ENCODE measurements around the gene IKZF1.

Gene IKZF1

DNA sequence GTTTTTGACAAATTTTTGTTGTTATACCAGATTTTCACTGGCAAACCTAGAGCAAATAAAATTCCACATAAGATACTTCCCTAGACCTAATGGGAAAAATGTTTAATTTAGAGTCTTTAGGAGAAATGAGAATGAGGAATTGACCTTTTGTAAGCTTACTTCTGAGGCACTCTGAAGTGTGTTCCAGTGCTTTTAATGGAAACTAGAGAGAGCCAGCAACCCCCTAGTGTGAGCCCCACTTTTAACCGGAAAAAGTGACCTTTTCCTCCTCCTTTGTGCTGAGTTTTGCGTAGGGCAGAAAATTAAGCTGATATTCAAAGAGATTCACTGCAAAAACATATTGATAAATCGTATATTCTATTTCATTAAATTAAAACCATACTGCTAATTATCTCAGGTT is 5.2 kb downstream of the IKZF1 start:
- peak; percentile 33 for DNase-seq

GRCh38 chr7:50310361-50310760 is 5.8 kb downstream of the IKZF1 start:
- DNase-seq: peak; percentile 61

DNA sequence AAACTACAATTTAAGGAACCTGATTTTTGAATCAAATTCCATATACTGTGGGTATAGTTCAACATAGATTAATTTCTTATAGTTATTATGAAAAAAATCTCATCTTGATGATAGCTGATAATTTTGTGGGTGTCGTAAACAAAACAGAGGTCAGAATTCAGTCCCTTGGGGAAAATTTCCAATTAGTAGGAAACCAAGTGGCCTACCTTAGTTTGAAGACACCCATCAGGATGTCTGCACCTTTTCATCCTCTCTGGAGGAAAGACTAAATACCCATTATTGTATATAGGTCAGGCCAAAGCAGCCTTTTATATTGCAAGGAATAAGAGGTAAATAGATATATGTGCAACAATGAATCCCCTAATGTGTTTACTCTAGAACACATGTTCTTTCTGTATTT is 6.4 kb downstream of the IKZF1 start:
- DNase-seq: no peak

DNA sequence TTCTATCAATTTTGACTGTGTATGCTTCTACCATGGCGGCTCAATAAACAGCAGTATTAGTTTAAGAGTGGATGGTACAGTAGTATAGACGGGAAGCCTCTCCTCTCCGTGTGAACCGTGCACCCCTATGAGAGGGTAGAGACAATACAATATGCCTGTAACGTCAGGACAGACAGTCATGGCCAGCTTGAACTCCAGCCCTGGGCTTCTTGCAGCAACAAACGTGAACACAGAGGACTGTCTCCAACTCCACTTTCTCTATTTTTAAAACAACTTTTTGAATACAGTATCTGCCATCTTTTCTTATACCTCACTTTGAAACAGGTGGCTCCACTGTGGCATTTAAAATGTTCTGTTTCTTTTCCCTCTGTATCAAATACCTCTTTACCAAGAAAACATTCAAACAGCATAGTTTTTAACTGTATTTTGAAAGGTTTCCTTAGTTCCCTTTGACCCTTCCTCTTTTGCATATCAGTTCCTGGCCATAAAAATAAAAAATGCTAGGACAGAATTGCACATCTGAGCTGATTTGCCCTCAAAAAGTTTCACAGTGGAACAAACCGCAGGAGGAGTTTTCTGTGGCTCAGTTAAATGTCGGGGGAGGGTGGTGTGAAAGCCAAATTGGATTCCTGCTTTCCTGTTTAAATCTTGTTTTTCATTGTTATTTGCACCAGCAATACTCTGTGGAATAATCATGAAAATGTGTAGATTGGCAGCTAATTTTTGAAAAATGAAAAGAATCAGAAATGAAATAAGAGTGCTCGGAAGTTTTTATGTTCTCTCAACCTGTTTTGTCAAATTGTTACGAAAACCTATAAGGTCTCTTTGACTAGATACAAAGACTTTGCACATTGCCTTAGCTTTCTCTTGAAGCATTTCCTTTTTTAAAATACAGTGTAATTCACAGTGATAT is 8.0 kb downstream of the IKZF1 start:
- peak; percentile 56 for DNase-seq

DNA sequence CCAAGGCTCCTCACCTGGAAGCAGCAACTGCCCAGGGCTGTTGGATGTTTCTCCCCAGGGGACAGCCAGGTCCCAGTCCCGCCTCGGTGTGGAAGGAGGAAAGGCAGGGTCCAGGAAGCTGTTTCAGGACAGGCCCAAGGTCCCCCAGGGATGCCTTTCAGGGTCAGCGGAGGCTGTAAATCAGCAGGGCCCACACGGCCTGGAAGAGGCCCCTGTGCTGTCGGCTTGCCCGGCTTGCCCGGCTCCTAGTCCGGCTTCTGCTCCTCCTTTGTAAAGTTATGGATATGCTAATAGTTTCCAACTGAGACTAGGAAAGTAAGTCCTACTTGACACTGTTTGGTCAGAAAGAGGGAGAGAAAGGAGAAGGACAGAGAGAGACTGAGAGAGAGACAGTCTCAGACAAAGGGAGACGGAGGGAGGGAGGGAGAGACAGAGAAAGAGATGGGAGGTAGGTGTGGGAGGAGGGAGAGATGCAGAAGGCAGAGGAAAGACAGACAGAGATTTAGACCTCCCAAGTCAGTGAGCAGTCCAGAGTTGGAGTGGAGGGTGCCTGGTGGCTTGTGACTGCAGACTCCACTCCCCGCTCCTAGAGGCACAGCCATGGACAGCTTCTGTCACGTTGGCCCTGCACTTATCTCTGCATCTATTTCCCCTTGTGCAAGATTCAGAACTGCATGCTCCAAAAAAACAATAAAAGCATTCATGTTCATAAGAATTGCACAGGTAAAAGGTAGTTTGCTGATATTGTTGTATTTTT is 10.5 kb downstream of the IKZF1 start:
- no peak for DNase-seq

DNA sequence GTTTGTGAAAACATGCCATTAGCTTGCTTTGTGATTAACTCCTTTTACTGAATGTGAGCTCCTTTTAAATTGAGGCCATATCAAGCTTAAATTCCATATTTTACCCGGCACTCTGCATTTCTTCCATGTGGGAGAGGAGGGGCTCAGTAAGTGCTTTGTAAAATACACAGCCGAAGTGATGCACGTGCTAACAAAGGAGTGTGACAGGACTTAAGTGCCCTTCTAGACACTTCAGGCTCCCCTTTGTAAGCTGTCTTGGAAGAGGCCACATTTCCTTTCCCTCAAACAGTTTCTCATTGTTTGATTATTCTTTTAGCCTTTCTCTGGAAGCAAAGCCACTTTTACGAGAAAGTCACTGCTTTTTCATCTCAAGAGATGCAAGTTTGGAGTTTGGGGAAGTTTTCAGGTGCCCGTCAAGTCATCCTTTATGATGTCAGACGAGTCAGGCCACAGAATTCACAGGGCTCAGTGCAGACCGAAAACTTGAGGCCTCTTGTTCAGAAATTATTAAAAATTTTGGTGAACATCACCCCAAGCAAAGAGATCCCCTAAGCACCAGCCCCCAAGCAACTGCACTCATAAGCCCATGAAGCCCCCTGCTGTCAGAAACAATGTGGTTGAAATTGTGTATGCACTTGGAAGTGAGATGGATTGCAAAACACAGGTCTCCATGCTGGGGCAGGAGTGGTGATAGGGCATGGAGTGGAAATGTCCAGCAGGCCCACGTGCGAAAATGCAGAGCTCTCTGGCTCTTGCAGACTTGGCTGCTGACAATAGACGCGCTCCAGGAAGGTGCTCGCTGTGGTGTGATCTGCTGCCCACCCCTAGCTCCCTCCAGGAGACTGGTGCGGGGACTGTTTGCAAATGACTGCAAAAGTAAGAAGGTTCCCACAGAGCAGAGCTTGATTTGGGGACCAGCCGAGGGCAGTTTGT is 11.5 kb downstream of the IKZF1 start:
- DNase-seq: no peak

DNA sequence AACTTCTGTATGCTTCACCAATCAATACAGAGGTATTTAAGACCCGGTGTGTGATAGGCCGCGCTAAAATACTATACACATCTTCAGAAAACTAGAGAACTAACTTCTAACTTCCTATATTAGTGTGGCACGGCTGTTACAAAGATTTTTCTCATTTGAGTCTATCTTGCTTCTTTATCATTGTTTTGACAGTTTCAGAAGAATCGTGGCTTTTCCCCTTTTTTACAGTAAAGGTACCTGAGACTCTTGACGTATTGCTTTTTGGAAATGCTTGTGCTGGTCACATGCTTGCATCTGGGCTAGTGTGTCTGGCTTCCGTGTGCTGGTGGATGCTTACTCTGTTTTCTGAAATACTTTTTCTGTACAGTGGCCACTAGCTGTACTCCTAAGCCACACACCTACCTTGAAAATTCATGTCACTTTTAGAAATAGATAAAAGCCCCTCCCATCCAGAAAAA is 12.7 kb downstream of the IKZF1 start:
- no peak for DNase-seq

DNA sequence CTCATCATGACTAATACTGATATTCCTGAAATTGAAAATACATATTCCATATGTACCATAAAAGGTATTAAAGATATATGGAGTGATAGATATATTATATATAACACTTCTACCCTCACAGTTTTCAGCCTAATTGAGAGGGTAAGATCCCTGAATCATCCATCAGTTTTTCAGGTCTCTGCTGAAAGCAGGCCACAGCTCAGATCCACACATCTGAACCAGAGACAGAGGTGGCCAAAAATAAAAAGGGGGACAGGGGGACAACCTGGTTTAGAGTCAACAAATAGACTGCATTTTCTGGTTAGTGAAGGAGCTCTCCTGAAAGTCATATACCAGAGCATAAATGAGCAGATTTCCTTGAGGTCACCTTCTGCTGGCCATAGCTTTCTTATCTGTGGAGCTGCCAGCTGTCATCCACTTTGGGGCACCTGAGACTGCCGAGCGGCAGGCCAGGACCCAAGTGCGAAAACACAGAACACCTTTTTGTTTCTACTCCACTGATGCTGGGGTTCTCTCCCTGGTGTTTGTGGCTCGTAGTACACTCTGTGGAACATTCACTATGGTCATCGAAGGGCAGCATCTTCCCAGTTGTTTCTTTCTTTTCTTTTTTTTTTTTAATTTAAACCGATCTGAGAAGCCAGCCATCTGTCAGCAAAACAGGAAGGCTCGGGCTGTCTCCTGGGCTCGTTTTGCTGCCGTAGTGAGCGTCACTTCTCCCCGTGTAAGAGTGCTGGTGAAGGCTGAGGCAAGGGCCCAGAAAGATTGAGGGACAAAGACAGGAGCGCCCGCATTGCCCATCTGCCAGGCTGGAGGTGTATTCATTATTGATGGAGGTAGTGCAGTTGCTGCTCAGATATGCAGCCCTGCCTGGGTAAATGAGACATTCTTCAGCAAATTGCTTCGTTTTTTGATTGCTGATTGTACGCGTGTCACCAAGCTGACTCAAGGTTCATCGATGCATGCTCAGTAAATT is 13.5 kb downstream of the IKZF1 start:
- no peak for DNase-seq

DNA sequence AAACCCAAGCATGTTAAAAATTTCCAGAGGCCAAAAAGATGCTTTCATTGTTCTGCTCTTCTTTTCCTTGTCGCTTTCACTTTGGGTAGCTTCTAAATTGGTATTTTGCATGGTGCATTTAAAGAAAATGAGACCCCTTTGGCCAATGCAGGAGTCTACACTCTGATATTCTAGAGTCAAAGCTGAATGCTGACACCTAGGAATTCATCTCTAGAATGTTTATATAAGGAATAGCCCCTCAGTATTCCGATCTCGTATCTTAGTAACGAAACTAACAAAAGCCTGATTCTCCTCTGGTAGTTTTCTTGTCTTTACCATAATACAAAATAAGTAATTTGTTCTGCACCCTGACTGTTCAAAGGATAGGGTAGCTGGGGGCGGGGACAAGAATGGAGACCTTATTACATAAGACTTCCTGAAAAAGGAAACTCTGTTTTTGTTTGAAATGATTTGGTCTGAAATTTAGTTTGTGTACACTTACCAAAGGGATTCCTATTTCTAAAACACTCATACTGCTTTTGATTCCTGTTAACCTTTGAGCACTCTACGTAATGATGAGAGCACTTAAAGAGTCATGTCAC is 17.1 kb downstream of the IKZF1 start:
- DNase-seq: no peak

DNA sequence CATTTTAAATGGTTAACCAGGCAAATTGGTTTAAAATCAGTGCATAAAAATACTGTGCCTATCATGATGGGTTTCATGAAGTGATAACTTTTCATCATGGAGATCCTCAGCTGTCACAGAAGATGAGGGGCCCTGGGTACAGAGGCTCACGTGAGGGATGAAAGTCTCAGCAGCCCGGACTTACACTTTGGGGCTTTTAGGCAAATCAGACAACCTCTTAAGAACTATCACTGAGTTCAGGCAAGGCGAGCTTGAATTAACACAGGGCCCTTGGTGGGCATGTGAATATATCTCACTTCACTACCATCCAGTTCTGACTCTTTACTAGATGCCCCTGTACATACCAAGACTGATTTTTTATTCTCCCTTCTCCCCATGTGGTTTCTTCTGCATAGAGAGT is 19.6 kb downstream of the IKZF1 start:
- DNase-seq: no peak

DNA sequence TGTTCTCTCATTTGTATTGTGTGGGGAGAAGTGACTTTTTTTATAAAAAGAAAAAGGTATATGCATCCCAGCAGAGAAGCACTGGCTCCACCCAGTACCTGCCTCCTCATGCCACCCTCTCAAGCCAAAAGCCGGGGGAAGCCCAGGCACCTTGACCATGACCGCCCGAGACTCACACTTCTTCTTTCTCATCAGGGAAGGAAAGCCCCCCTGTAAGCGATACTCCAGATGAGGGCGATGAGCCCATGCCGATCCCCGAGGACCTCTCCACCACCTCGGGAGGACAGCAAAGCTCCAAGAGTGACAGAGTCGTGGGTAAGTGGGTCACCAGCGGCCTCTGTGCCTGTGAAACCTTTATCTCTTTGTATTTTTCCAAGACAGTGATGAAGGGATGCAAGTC is 22.9 kb downstream of the IKZF1 start:
- no peak for DNase-seq

DNA sequence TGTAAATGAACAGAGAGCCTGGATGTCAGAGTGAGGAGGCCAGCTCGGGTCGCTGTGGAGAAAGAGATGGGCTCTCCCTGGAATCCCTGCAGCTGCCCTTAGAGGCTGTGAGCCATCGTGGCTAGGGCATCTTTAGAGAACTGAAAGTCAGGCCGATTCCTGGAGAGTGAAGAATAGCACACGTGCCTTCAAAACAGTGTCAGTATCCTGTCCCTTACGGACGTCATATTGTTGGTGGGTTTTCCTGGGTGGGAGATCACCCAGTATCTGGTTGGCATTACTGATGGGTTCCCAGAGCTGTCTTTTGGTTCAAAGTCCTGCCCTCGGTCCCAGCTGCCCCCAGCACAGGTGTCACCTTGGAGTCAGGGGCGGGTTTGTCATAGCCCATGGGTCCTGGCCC is 25.3 kb downstream of the IKZF1 start:
- DNase-seq: no peak

DNA sequence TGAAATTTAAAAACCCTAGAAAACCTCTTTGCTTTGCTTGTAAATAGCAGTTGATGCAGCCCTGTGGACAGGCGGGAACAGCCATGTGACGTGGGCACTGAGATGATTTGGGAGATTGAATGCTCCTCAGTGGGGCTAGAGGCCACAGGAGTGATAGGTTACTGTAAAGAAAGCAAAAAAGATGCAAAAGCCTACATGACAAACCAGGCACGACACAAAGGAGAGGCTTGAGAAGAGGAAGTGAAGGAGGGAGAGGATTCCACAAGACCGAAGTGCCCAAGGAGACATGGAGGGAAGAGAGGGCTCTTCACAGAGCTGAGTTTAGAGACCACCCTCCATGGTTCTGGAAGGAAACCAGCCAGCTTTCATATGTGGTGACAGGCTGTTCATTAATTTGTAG is 25.7 kb downstream of the IKZF1 start:
- DNase-seq: no peak

DNA sequence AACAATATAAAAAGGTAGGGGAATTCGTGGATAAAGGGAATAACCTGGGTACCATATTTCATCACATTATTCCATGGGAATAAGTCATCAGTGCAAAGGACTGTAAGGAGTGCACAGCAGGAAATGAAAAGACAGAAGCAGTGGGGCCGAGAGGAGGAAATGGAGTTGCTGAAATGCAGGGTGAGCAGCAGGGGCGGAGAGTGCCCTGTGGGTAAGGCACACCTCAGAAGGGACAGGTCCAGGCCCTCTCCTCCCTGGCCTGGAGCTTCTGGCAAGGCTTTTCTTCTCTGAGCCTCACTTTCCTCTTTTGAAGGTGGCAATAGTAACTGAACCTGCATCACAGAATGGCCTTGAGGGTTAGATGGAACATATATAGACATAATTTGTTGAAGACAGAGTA is 26.2 kb downstream of the IKZF1 start:
- no peak for DNase-seq

GRCh38 chr7:50331564-50332208 is 27.2 kb downstream of the IKZF1 start:
- DNase-seq: no peak

DNA sequence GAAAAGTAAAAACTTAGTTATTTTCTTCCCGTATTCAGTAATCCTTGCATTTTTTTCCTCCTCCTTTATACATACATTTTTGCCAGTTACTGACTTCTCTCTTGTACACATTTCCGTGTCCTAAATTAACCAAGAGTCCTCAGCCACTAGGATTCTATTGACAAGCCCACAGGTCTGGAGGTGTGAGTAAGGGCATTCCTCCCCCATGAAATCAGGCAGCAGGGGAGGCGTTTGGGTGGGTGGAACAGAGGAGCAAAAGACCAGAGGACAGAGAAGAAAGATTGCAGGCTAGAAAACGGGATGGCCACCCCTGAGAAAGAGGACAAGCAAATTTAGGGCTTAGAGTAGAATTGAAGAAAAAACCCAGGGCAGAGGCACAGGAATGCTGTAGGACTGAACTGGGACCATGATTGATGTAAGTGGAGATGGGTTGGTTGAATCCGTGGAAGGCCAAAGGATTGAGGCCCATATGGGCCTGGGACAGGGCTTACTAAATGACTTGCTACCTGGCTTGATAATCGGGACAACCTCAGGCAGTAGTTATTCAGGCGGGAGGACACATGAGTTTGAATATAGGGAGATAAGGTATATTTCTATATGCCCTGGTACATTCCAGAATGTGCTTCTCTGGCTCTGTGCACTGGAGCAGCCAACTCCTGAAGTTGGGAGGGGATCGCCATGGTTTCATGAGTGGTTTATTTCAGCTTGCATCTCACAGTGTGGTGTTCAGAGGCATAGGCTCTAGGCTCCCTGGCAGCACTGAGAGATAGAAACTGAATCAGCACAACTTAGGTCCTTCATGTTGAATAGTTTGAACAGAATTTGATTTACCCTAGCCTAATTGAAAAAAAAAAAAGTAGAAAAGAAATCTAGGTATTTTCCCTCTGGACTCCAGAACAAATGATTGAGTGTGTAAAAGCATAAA is 28.0 kb downstream of the IKZF1 start:
- DNase-seq: no peak

DNA sequence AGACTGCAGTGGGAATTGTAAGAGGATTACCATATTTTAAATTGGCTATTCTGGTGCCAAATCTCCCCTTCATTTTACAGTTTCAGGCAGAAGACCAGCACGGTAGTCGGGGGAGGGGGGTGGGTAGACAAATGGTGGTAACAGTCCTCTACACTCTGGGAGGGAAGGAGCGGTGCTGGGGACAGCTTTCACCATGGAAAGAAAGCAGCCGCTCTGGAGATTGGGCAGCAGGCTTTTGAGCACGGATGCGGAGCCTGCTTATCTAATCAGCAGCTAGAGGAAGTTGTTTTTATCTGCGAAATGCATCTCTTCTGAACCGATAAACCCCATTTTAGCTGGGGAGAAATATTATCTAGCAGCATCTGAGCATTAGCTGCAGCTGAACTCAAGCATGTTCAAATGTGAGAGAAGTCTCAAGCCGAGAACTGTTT is 28.7 kb downstream of the IKZF1 start:
- DNase-seq: no peak

- DNase-seq: no peak
Observed at GRCh38 chr7:50334341-50334994, 30.0 kb downstream of the IKZF1 start.

DNA sequence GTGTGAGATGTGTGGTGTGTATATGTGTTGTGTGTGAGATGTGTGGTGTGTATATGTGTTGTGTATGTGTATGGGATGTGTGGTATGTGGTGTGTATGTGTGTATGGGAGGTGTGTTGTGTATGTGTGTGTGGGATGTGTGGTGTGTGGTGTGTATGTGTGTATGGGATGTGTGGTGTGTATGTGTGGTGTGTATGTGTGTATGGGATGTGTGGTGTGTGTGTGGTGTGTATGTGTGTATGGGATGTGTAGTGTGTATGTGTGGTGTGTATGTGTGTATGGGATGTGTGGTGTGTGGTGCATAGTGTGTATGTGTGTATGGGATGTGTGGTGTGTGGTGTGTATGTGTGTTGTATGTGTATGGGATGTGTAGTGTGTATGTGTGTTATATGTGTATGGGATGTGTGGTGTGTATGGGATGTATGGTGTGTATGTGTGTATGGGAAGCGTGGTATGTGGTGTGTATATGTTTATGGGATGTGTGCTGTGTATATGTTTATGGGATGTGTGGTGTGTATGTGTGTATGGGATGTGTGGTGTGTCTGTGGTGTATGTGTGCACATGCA is 30.8 kb downstream of the IKZF1 start:
- no peak for DNase-seq

Measured in RPMI8226 (cell line).